ENCODE measurements around the gene HSH2D.

The HSH2D gene

GRCh38 chr19:16191216-16191908 is 47.9 kb downstream of the HSH2D start:
- no peak for TF ChIP-seq CTCF (IDR thresholded peaks at IDR 0.05; ENCODE audit: low read depth, low read length)
- no peak overlapping the region for H3K4me3 ChIP-seq (replicated peaks in 1 of 2; ENCODE audit: low read depth in 2 of 2, low read length in 2 of 2)
- no peak for DNase-seq (ENCODE audit: low read depth in 2 of 2)

GRCh38 chr19:16193466-16193865 is 50.0 kb downstream of the HSH2D start:
- DNase-seq (ENCODE audit: low read depth in 2 of 2) = no peak
- no peak for TF ChIP-seq CTCF (IDR thresholded peaks at IDR 0.05; ENCODE audit: low read depth, low read length)

GRCh38 chr19:16197188-16197621 is 53.7 kb downstream of the HSH2D start:
- TF ChIP-seq CTCF (IDR thresholded peaks at IDR 0.05; ENCODE audit: low read depth, low read length) = no peak
- peak overlapping the region; percentile 91 to 99 for H3K4me3 ChIP-seq (replicated peaks in 1 of 2; ENCODE audit: low read depth in 2 of 2, low read length in 2 of 2)
- DNase-seq (ENCODE audit: low read depth in 2 of 2) = peak; percentile 81 to 94

More at GRCh38 chr19:16193466-16193865, 50.0 kb downstream of the HSH2D start:
- H3K4me3 ChIP-seq (replicated peaks in 1 of 2; ENCODE audit: low read depth in 2 of 2, low read length in 2 of 2) = no peak overlapping the region

GRCh38 chr19:16197622-16198369 is 54.3 kb downstream of the HSH2D start, which contains the start of gene AP1M1:
TSS of gene AP1M1 (plus strand) at chr19:16197911. CDS start at chr19:16198027, 116 bp downstream.
- no peak for TF ChIP-seq CTCF (IDR thresholded peaks at IDR 0.05; ENCODE audit: low read depth, low read length)
- H3K4me3 ChIP-seq (replicated peaks in 1 of 2; ENCODE audit: low read depth in 2 of 2, low read length in 2 of 2) = peak within 1 kb of the TSS; percentile 91 to 99
- peak; percentile 98 for DNase-seq (ENCODE audit: low read depth in 2 of 2)

- H3K4me3 ChIP-seq (replicated peaks in 1 of 2; ENCODE audit: low read depth in 2 of 2, low read length in 2 of 2) = peak overlapping the region; percentile 91 to 99
- no peak for TF ChIP-seq CTCF (IDR thresholded peaks at IDR 0.05; ENCODE audit: low read depth, low read length)
- DNase-seq (ENCODE audit: low read depth in 2 of 2) = no peak
Measured at GRCh38 chr19:16198370-16198651, 54.8 kb downstream of the HSH2D start.

GRCh38 chr19:16199275-16199932 is 55.9 kb downstream of the HSH2D start:
- no peak for TF ChIP-seq CTCF (IDR thresholded peaks at IDR 0.05; ENCODE audit: low read depth, low read length)
- peak overlapping the region in 1 of 2 donors; percentile 99 for H3K4me3 ChIP-seq (replicated peaks in 1 of 2; ENCODE audit: low read depth in 2 of 2, low read length in 2 of 2)
- DNase-seq (ENCODE audit: low read depth in 2 of 2) = no peak
